C4-2B (cell line): ENCODE measurements around the gene RPL12.

ENCODE experiments used
- H3K27ac ChIP-seq: fragments of 450-650 bp; 2 replicates; pipeline ENCODE4 v1.5.1; 2017
- CTCF ChIP-seq: fragments of 450-650 bp; conservative IDR thresholded peaks from 2 replicates; pipeline ENCODE4 v1.5.1; 2017; ENCODE audit warnings: mild to moderate bottlenecking
- ZFX ChIP-seq: fragments of 450-650 bp; IDR thresholded peaks from 2 replicates; pipeline ENCODE4 v1.6.1; 2017

The RPL12 gene

DNA sequence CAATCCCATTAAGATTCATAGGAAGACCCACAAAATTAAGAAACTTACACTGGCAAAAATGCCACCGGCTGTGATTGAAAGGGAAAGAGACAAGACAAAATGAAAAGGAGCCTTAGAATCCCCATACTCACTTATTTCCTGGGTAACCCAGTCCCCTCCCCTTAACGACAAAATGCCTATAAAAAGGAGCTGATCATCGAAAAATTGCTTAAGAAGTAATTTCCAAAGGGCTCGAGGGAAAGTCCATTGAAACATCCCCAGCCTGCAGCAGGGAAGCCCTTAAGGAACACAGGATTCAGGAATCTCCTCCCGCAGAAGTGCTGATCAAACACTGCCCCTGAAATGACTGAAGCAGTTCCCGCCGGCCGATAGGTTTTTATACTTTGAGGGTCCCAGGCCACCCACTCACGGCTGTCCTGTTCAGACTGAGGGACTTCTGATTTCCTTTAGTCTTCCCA is 27.7 kb downstream of the RPL12 start:
- peak overlapping the region; percentile 84 for H3K27ac ChIP-seq
- TF ChIP-seq ZFX, result no peak
- no peak for TF ChIP-seq CTCF

- TF ChIP-seq ZFX, result no peak
- no peak for TF ChIP-seq CTCF
- no peak overlapping the region; the same call in 1 of the 2 replicates for H3K27ac ChIP-seq
These were observed 28.4 kb downstream of the RPL12 start for GRCh38 chr9:127422787-127423186.

DNA sequence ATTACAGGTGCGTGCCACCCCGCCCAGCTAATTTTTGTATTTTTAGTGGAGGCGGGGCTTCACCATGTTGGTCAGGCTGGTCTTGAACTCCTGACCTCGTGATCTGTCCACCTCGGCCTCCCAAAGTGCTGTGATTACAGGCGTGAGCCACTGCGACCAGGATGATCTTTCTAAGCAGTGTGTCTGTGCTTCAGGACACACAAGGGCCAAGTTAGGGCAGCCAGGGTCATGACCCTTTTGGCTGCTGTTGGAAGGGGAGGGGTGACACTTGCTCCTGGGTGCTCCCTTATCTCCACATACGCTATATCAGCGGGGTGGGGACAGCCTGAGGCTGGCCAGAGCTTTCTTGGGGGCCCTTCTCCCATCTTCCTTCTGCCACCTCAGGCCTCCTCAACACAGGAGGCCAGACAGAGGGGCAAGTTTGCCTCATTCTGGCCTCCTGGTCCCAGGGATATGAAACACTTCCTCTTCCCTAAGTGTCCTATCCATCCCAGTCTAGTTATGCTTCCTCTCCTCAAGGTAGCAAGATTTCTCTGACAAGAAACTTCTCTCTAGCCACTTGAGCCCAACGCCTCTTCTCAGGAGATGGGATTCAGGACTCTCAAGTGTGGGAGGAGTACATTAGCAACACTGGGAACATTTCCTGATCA is 28.9 kb downstream of the RPL12 start:
- TF ChIP-seq ZFX (no peak), CTCF (no peak)
- H3K27ac ChIP-seq, result no peak overlapping the region

- TF ChIP-seq CTCF, result no peak
- no peak for TF ChIP-seq ZFX
- no peak overlapping the region for H3K27ac ChIP-seq
These were observed 30.1 kb downstream of the RPL12 start for GRCh38 chr9:127421057-127421456.

DNA sequence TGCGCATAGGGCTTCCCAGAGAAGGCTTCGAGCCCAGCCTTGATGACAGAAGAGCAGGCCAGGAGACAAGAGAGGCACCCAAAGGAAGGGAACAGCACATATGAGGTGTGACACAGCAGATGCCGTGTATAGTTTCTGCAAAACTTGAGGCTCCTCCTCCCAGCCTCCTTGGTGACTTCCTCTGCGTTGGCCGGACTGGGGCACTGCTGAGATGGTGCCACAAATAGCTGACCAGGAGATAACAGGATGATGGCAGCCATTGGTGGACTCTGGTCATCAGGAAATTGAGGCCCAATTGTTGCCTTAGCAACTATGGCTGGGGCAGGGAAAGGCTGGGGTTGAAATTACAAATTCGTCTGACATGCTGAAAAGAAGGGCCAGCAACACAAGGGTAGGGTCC is 31.9 kb downstream of the RPL12 start:
- TF ChIP-seq CTCF (no peak), ZFX (no peak)
- H3K27ac ChIP-seq, result no peak overlapping the region

- TF ChIP-seq CTCF (no peak; the same call in 1 of the 2 replicates), ZFX (no peak)
- H3K27ac ChIP-seq, result peak overlapping the region; percentile 1; the same call in 1 of the 2 replicates
These were observed 33.2 kb downstream of the RPL12 start for GRCh38 chr9:127418037-127418471.

GRCh38 chr9:127417131-127418036 is 33.8 kb downstream of the RPL12 start:
- peak overlapping the region; percentile 1; the same call in 1 of the 2 replicates for H3K27ac ChIP-seq
- TF ChIP-seq CTCF (no peak), ZFX (no peak)
